ENCODE results near the gene ARGFX. TPM values are rescaled to one million over a fixed set of nuclear protein-coding genes. Genes with fewer than 3 reads are reported as not detected.

ARGFX gene
- total RNA-seq (ENCODE audit: unreplicated experiment) = not detected
- long read RNA-seq = 0 reads

GRCh38 chr3:121567649-121568048, at the start of gene ARGFX:
TSS of gene ARGFX (plus strand) at chr3:121567949. CDS start at chr3:121570714, 2,765 bp downstream.
- no peak within 1 kb of the TSS for H3K4me3 Mint-ChIP-seq (ENCODE audit: unreplicated experiment)
- no peak within 1 kb of the TSS for H3K27ac Mint-ChIP-seq (ENCODE audit: unreplicated experiment)
- no peaks in the 10 kb centered on the region for H3K4me1 Mint-ChIP-seq (ENCODE audit: low read depth, unreplicated experiment)
- TF ChIP-seq CTCF (IDR thresholded peaks at IDR 0.05; ENCODE audit: partially characterized antibody, unreplicated experiment) = no peak
- peaks cover 1% of the 10 kb centered on the region for H3K9me3 Mint-ChIP-seq (ENCODE audit: unreplicated experiment)
- no peak for DNase-seq
- H3K36me3 Mint-ChIP-seq (ENCODE audit: unreplicated experiment) = no peaks in the 10 kb centered on the region
- H3K27me3 Mint-ChIP-seq (ENCODE audit: unreplicated experiment) = no peaks in the 10 kb centered on the region

- no peak overlapping the region for H3K27ac Mint-ChIP-seq (ENCODE audit: unreplicated experiment)
- no peak for TF ChIP-seq CTCF (IDR thresholded peaks at IDR 0.05; ENCODE audit: partially characterized antibody, unreplicated experiment)
- peaks cover 16% of the 10 kb centered on the region for H3K36me3 Mint-ChIP-seq (ENCODE audit: unreplicated experiment)
- H3K4me1 Mint-ChIP-seq (ENCODE audit: low read depth, unreplicated experiment) = no peaks in the 10 kb centered on the region
- peaks cover 3% of the 10 kb centered on the region for H3K27me3 Mint-ChIP-seq (ENCODE audit: unreplicated experiment)
- H3K9me3 Mint-ChIP-seq (ENCODE audit: unreplicated experiment) = peaks cover 2% of the 10 kb centered on the region
- DNase-seq = no peak
- no peak overlapping the region for H3K4me3 Mint-ChIP-seq (ENCODE audit: unreplicated experiment)
These were observed 49.6 kb upstream of the ARGFX start for GRCh38 chr3:121517953-121518655.

GRCh38 chr3:121520510-121520909, 47.2 kb upstream of the ARGFX start:
- H3K4me1 Mint-ChIP-seq (ENCODE audit: low read depth, unreplicated experiment) = no peaks in the 10 kb centered on the region
- no peak for TF ChIP-seq CTCF (IDR thresholded peaks at IDR 0.05; ENCODE audit: partially characterized antibody, unreplicated experiment)
- H3K36me3 Mint-ChIP-seq (ENCODE audit: unreplicated experiment) = peaks cover 16% of the 10 kb centered on the region
- no peak for DNase-seq
- no peak overlapping the region for H3K27ac Mint-ChIP-seq (ENCODE audit: unreplicated experiment)
- no peaks in the 10 kb centered on the region for H3K27me3 Mint-ChIP-seq (ENCODE audit: unreplicated experiment)
- H3K4me3 Mint-ChIP-seq (ENCODE audit: unreplicated experiment) = no peak overlapping the region
- peaks cover 2% of the 10 kb centered on the region for H3K9me3 Mint-ChIP-seq (ENCODE audit: unreplicated experiment)

- Mint-ChIP-seq H3K36me3 (ENCODE audit: unreplicated experiment) (no peaks in the 10 kb centered on the region), H3K4me1 (ENCODE audit: low read depth, unreplicated experiment) (no peaks in the 10 kb centered on the region), H3K27ac (ENCODE audit: unreplicated experiment) (no peak overlapping the region), H3K9me3 (ENCODE audit: unreplicated experiment) (no peaks in the 10 kb centered on the region), H3K4me3 (ENCODE audit: unreplicated experiment) (no peak overlapping the region), H3K27me3 (ENCODE audit: unreplicated experiment) (no peaks in the 10 kb centered on the region)
- peak; percentile 70 for TF ChIP-seq CTCF (IDR thresholded peaks at IDR 0.05; ENCODE audit: partially characterized antibody, unreplicated experiment)
- no peak for DNase-seq
These were observed 38.4 kb upstream of the ARGFX start for GRCh38 chr3:121529308-121529707.

GRCh38 chr3:121531269-121531668, 36.5 kb upstream of the ARGFX start:
- no peaks in the 10 kb centered on the region for H3K4me1 Mint-ChIP-seq (ENCODE audit: low read depth, unreplicated experiment)
- no peak overlapping the region for H3K27ac Mint-ChIP-seq (ENCODE audit: unreplicated experiment)
- H3K9me3 Mint-ChIP-seq (ENCODE audit: unreplicated experiment) = no peaks in the 10 kb centered on the region
- H3K4me3 Mint-ChIP-seq (ENCODE audit: unreplicated experiment) = no peak overlapping the region
- H3K36me3 Mint-ChIP-seq (ENCODE audit: unreplicated experiment) = no peaks in the 10 kb centered on the region
- H3K27me3 Mint-ChIP-seq (ENCODE audit: unreplicated experiment) = no peaks in the 10 kb centered on the region
- TF ChIP-seq CTCF (IDR thresholded peaks at IDR 0.05; ENCODE audit: partially characterized antibody, unreplicated experiment) = no peak
- no peak for DNase-seq
